HPDE6-E6E7 (cell line): ENCODE data around the gene RAP1GAP2.
"Not testable (repeated sequence)": the region's sequence is repeated elsewhere in the genome, so short reads cannot be mapped to it uniquely, and the experiment has no call there.

ENCODE experiments used
- DNase-seq: peaks from one replicate; pipeline ENCODE4 v3.0.0; 2011; ENCODE audit warnings: missing footprints; ENCODE audit errors: extremely low spot score

The RAP1GAP2 gene

DNA sequence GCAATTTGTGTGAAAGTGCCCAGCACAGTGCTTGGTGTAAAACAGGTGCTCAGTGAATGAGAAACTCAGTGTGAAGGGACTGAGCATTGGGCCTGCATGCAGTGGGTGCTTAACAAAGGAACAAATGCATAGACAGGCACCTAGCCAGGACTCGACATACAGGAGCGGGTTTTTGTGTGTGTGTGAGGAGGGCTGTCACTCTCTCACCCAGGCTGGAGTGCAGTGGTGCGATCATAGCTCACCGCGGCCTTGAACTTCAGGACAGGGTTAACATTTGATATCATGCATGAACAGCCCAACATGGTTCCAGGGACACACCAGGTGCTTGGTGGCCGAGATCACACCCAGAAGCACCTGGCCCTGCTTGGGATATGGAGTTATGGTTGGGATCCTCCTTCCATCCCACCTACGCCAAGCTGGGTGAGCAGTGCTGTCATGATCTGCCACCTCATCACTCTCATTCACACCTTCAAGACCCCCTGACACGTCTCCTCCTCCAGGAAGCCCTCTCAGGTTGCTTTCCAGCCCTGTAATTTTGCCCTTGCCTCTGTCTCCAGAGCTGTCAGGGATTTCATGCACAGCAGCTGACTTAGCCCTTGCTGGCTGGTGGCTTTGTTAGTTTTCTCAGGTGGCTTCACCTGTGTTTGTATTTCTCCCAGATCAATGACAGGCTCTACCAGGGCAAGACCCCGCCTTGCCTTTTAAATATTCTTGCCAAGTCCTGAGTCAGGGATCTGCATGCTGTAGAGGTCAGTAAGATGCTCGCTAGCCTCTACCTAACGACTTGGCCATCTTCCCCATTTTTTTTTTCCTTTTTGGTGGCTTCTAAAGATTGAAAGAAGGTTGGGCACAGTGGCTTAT, 200.8 kb downstream of the RAP1GAP2 start:
- DNase-seq = no peak

DNA sequence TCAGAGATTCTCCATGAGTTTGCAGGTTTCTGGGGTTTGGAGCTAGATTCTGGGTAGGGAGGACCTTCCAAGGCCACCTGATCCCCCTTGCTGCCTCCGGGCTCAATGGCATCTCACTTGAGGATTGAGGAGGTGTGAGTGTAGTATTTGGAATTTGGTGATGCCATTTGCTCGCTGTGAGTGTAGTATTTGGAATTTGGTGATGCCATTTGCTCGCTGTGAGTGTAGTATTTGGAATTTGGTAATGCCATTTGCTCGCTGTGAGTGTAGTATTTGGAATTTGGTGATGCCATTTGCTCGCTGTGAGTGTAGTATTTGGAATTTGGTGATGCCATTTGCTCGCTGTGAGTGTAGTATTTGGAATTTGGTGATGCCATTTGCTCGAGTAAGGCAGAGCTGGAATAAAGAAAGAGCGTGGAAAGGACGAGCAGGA, 202.2 kb downstream of the RAP1GAP2 start:
- not testable (repeated sequence) for DNase-seq

DNA sequence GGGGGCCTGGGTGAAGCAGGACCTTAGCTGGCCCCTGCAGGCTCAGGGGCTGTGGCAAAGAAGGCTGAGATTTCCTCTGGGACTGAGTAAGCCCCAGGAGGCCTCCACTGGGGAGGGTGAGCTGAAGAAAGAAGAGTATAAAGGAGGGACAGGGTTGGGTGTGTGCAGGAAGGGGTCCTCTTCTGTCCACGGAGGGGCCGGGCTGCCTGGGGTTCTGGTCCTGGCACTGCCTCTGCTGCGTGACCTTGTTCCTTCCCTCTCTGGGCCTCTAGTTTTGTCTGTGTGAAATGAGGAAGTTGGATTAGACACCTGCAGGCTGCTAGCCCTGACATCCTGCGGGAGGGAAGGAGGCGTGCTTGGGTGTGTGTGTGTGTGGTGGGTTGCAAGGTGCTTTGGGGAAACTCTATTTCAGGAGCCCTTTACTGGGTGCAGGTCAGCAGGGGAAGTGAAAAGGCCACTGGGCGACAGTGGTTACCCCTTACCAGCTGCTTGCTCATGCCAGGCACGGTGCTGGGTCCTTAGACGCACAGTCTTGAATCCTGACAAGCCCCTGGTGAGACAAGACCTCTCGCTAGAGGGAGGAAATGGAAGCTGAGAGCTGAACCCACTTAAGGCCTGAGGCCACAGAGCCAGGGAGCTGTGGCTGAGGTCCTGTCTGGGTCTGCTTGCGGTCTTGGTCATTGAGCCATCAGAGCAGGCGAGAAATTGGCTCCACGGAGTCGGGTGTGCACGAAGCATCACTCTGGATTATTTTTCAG, 206.5 kb downstream of the RAP1GAP2 start:
- DNase-seq = no peak

DNA sequence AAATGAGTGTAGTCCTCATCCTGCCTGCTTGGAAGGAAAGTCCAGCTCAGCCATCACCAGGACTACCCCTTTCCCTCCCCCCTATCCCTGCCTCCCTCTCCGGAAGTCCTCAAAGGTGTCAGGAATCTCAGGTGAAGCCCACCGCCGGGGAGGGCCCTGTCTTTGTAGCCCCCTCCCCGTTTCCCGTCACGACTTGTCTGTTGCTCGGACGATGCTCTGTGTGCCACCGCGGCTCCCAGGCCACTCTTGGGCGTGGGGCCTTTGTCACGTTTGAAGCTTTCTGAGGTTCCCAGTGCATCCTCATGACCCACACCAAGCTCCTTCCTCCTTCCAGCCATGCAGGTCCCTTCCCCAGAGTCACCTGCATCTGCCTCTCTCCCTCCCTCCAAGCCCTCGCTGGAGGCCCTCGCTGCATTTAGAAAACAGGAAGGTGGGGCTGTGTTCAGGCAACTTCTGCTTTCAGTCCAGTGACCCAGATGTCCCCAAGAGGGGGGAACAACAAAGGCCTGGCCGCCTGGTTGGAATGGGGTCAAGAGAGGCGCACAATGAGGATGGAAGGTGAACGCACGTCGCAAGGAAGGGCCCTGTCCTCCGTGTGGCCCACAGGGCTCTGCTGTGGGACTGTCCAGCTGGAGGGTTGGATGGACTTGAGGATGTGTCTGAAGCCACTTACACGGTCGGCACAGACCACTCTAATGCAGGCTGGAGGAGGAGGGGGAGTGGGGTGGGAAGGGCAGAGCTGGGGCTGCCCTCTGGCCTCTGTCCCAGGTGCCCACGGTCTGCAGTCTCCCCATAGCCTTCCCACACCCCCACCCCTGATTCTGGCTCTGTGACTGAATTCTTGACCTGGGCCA, 207.3 kb downstream of the RAP1GAP2 start:
- no peak for DNase-seq

DNA sequence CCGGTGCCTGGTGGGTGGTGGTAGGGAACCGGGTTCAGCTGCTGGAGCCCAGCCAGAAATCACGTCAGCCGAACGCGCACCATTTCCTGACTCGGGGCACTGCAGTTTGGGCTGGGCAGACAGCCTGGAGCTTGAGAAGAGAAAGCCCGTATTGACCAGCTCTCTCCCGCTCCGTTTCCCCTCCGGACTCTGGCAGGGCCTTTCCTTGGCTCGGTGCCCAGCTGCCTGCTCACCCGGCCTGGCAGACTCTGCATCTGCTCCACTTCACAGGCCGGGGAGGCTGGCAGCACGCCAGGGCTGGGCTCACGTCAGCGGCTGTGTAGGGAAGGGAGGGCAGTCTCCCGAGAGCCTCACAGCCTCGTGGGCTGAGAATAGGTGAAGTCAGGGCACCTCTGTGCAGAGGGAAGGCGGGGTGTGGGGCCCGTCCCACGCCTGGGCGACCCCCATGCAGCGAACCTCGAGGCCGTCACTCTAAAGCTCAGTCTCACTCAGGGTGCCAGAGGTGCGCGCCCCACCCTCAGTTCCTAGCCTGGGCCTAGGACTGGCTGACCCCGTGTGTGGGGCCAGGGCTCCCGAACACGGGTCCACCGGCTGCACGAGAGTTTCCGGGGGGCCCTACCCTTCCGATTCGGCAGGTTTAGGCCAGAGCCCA, 208.0 kb downstream of the RAP1GAP2 start:
- DNase-seq = peak; percentile 98

DNA sequence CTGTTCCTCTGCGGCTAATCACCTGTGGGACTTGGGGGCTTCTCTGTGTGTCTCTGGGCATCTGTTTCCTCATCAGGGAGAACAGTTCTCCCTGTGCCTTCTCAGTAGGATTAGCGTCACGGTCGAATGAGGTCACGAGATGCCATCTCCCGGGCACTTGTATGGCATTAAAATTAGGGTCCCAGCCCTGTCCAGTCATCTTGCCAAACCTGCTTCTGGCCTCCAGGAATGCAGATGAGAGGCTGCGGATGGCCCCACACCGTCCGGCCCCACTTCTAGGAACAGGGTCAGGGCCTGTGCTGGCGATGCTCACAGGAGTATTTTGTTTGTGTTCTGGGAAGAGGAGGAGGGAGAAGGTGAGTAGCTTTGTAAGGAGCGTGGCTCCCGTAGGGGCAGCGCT, 208.7 kb downstream of the RAP1GAP2 start:
- DNase-seq = no peak

DNA sequence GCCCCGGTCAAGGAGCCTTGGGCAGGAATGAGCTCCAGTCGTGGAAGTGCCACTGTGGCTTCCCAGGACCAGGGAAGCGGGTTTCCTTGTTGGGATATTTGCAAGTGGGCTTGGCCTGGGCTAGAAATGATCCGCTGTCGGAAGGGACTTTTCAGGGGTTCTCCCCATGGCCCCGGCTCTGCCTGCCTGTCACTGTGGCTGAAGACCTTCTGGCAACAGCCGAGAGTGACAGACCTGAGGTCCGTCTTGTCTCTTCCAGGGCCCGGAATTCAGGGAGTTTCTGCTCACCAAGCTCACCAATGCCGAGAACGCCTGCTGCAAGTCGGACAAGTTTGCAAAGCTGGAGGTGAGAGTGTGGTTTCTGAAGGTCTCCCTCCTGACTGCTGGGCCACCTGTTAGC, 209.5 kb downstream of the RAP1GAP2 start:
- no peak for DNase-seq

DNA sequence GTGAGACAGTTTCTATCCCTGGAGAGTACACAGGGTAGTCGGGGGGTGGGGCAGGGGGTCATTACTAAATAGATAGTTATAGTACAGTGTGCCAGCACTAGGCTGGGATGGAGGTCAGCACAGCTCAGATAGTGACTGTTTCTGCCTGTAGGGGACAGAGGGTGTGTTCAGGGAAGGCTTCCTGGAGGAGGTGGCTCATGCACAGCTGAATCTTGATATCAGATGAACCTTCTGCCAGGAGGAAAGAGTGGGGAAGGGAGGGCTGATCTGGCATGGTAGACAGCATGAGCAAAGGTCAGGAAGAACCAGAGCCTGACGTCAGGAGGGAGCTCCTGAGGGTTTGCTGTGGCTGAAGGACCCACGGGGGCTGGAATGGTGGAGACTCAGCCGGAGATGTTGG, 210.6 kb downstream of the RAP1GAP2 start:
- no peak for DNase-seq

DNA sequence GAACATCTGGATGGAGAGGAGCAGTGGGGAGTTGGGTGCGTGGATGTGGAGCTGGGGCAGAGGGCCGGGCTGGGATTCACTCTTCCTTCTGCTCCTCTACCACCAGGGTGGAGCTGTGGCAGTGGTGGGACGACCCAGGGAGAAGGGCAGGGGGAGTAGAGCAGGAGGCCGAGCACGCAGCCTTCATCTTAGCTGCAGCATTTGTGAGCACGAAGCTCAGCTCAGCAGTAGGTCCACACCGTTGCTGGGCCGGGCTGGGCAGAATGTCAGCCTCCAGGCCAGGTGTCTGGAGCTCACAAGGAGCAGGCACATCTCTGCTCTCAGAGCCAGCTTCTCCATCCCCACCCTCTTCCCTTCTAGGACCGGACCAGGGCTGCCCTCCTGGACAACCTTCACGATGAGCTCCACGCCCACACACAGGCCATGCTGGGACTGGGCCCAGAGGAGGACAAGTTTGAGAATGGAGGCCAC, 211.4 kb downstream of the RAP1GAP2 start:
- no peak for DNase-seq

DNA sequence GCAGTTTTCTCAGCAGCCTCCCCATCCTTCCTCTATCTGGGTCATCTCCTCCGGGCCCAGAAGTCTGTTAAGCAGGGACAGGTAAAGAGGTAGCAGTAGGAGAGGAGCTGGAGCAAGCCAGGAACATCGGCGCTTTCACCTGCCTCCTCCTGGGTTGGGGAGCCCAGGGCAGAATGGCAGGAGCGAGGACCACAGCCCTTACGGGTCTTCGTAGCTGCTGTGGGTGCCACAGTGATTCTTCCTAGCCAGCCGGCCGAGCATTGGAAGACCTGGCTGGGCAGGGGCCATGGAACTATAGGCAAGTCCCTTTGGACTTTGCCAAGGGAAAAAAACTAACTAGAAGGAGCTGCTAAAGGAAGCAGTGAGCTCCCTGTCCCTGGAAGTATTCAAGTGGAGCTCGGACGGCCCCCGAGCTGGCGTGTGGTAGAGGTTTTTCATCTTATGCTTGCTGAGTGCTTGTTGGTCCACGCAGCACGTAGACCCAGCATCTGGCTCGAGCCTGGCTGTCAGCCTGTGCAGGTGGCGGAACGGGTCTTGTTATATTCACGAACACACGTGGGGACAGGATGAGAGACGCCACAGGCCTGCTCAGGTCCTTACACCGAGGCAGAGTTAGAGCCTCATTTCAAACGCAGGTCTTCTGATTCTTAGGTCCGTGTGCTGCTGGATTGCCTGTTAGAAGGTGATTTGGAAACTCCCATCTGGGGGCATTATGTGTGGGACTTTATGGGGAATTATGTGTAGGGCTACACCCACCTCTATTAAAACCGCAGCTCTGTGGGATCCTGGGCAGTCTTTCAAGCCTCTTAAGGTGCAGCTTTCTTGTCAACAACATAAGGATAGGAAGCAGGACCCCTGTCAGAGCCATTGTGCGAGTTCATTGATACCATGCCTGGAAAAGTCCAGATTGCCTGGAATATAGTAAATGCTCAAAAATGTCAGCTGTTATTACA, 212.4 kb downstream of the RAP1GAP2 start:
- DNase-seq = no peak

DNA sequence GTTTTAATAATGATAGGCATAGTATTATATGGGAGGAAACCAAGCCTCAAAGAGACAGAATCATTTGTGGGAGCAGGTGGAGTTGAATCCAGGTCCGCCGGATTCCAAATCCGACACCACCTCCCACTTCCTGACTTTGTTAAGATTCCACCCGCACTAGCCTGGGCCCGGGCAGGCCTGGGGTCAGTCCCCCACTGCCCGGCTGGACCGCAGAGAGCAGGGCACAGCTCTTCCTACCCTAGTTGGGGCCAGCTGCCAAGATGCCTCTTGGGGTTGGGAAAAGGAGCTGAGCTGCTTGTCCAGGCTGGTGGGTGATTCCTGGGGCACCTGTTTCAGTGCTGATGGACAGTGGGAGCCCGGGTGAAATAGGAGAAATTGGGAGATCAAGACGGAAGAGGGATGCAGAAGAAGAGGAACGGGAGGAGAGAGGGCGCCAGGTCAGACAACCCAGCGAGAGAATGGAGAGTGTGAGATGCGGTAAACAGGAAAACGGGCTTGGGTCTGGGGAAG, 213.2 kb downstream of the RAP1GAP2 start:
- DNase-seq = no peak

DNA sequence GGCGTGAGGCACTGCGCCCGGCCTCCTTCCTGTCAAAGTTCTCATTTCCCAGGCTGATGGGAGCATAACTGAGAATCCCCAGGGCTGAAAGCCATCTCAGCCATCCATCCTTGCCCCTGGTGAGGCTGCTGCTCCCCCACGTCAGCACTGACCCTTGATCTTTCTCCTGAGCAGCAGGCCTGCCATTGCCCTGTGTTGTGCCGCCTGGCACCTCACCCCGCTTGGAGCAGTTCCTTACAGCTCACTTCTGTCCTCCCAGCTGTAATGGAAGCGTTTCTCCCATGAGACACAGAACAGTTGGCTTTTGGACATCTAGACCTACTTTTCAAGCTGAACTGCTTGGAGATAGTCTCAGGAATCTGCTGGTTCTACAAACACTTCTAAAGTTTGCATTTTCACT, 215.7 kb downstream of the RAP1GAP2 start:
- DNase-seq = no peak

DNA sequence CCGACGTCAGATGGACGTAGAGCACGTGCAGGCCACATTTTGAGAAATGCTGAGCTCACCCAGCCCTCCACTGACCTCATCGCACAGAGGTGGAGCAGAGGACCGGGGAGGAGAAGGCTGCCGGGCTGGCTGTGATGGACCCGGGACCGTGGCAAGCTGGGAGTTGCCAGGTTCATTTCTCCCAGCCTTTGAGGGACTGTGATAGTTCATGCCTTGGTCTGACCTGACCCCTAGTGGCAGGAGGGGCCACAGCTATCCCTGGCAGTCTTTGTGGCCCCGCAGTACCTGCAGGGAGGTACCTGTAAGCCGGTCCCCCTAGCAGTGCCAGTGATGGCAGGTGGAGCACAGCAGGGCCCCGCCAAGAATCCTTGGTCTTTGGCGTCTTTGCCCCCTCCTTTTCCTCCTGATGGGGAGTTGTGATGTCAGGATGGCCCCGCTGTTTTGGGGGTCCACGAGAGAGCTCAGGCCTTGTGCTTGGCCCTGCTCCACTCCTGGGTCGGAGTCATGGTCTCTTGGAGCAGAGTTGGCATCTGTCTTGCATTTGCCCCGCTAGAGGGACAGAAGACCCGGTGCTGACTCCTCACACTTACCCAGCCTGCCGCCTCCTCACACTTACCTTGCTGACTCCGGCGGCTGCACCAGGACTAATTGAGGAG, 216.8 kb downstream of the RAP1GAP2 start:
- DNase-seq = peak; percentile 40

DNA sequence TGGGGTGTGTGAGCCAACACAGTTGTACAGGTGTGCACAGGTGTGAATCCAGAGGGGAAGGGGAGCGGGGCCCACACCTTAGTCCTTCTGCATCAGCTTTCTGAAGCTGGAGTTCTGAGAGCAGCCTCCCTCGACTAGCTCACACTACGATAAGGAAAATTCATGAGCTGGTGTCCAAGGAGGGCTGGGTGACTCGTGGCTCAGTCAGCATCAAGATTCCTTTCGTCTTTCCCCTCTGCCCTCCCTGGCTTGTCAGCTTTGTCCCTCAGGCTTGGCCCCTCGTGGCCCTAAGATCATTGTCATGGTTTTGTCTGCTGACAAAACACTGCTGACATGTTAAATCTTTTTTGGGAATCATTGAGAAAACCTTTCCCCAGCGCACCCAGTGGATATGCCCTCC, 219.7 kb downstream of the RAP1GAP2 start:
- no peak for DNase-seq

DNA sequence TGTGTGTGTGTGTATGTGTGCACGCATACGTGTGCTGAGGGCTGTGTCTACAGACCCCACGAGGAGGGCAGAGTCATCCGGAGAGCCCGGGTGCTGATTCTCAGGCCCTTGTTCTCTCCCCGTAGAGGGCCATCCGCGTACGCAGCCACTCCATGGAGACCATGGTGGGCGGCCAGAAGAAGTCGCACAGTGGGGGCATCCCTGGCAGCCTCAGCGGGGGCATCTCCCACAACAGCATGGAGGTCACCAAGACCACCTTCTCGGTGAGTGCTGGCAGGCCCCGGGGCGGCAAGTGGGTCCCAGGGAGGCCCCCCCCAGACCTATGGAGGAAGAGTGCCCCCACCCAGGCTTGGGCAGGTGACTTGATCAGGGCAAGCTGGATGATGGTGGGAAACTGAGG, 221.7 kb downstream of the RAP1GAP2 start:
- no peak for DNase-seq

DNA sequence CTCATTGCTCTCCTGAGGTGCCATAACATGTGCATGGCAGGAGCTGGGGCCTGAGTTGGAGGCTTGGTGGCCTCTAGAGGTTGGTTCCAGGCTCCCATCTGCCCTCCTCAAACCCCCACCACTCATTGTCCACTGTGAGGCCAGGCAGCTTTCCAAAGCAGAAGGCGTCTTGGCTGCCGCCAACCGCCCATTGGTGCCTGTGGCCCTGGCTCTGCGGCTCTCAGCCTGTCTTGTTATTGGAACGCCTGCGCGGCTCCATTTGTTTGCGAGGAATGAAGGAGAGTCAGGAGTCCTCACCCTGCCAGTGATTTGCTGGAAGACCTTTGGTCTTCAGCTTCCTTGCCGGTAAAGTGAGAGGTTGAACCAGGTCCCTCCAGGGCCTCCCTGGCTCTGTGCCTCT, 223.5 kb downstream of the RAP1GAP2 start:
- no peak for DNase-seq

DNA sequence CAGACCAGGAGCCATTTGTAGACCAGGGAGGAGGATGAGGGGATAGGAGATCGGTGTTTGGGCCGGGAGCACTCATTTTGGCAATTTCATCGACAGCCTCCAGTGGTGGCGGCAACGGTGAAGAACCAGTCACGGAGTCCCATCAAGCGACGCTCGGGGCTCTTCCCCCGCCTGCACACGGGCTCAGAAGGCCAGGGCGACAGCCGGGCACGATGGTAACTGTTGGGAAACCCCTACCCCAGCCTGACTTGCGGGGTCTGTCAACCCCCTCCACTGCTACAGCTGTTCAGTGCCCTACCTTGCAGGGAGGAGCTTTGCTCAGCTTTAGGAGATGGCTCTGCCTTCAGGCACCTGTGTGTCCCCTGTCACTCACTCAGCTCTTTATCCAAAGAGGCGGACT, 224.1 kb downstream of the RAP1GAP2 start:
- no peak for DNase-seq

DNA sequence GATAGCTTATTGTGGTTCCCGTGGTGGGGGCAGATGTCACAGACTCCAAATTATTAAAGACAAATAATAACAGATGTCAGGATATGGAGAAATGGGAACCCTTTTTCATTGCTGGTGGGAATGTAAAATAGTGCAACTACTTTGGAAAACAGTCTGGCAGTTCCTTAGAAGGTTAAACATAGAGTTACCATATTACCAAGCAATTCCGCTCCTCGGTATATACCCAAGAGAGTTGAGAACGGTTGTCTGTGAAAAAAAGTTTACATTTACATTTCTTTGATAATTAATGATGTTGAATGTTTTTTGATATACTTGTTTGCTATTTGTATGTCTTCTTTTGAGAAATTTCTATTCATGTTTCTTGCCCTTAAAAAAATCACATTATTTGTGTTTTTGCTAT, 226.0 kb downstream of the RAP1GAP2 start:
- DNase-seq = no peak

DNA sequence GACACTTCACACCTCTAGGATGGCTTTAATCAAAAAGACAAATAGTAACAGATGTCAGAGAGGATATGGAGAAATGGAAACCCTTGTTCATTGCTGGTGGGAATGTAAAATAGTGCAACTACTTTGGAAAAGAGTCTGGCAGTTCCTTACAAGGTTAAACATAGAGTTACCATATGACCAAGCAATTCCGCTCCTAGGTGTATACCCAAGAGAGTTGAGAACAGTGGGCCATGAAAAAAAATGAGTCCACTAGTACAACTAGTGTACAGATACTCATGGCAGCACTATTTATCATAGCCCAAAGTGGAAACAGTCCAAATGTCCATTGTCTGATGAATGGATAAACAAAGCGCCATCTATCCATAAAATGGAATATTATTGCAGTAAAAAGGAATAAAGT, 228.1 kb downstream of the RAP1GAP2 start:
- no peak for DNase-seq
